ENCODE data around the gene ALX4. TPM values are rescaled to one million over a fixed set of nuclear protein-coding genes. Genes with fewer than 3 reads are reported as not detected.
A peak's percentile ranks its signal among the peaks of the same experiment; 100 is the strongest.

The ALX4 gene
- not detected for total RNA-seq

- Mint-ChIP-seq H3K27ac (no peak within 1 kb of the TSS), H3K36me3 (ENCODE audit: insufficient read depth in 2 of 2) (no peaks in the 10 kb centered on the region), H3K4me1 (ENCODE audit: low read depth) (peaks cover 23% of the 10 kb centered on the region), H3K27me3 (ENCODE audit: low read depth) (peaks cover 90% of the 10 kb centered on the region), H3K9me3 (no peaks in the 10 kb centered on the region), H3K4me3 (peak within 1 kb of the TSS; percentile 65 to 71)
- ATAC-seq (replicated peaks in 1 of 2), result peak; percentile 36 to 43
- peak; percentile 56 for DNase-seq
Observed at GRCh38 chr11:44309478-44310205, at the start of gene ALX4. Gene ALX4, minus strand, starts transcription at chr11:44310139. Its CDS starts 77 bp downstream, at chr11:44310062.

GRCh38 chr11:44359162-44359561 lies 49.2 kb upstream of the ALX4 start:
- H3K27me3 Mint-ChIP-seq (ENCODE audit: low read depth), result peaks cover 29% of the 10 kb centered on the region
- H3K9me3 Mint-ChIP-seq, result peaks cover 0 to 4% of the 10 kb centered on the region in 2 donors
- H3K4me1 Mint-ChIP-seq (ENCODE audit: low read depth), result no peaks in the 10 kb centered on the region
- DNase-seq (no peak), ATAC-seq (replicated peaks in 1 of 2) (no peak)
- no peak overlapping the region for H3K4me3 Mint-ChIP-seq
- H3K36me3 Mint-ChIP-seq (ENCODE audit: insufficient read depth in 2 of 2), result no peaks in the 10 kb centered on the region
- H3K27ac Mint-ChIP-seq, result no peak overlapping the region

- H3K4me1 Mint-ChIP-seq (ENCODE audit: low read depth), result no peaks in the 10 kb centered on the region
- no peaks in the 10 kb centered on the region for H3K36me3 Mint-ChIP-seq (ENCODE audit: insufficient read depth in 2 of 2)
- no peak overlapping the region for H3K27ac Mint-ChIP-seq
- H3K9me3 Mint-ChIP-seq, result peaks cover 0 to 3% of the 10 kb centered on the region in 2 donors
- peaks cover 25% of the 10 kb centered on the region for H3K27me3 Mint-ChIP-seq (ENCODE audit: low read depth)
- no peak for ATAC-seq (replicated peaks in 1 of 2)
- no peak for DNase-seq
- H3K4me3 Mint-ChIP-seq, result no peak overlapping the region
Observed at GRCh38 chr11:44358713-44359112, 48.8 kb upstream of the ALX4 start.

- no peaks in the 10 kb centered on the region for H3K36me3 Mint-ChIP-seq (ENCODE audit: insufficient read depth in 2 of 2)
- peaks cover 25% of the 10 kb centered on the region for H3K27me3 Mint-ChIP-seq (ENCODE audit: low read depth)
- no peak overlapping the region for H3K27ac Mint-ChIP-seq
- ATAC-seq (replicated peaks in 1 of 2), result no peak
- H3K4me1 Mint-ChIP-seq (ENCODE audit: low read depth), result no peaks in the 10 kb centered on the region
- no peaks in the 10 kb centered on the region for H3K9me3 Mint-ChIP-seq
- no peak for DNase-seq
- H3K4me3 Mint-ChIP-seq, result no peak overlapping the region
Observed at GRCh38 chr11:44357711-44358110, 47.8 kb upstream of the ALX4 start.

GRCh38 chr11:44356351-44356750 lies 46.4 kb upstream of the ALX4 start:
- DNase-seq, result no peak
- no peak for ATAC-seq (replicated peaks in 1 of 2)
- no peaks in the 10 kb centered on the region for H3K36me3 Mint-ChIP-seq (ENCODE audit: insufficient read depth in 2 of 2)

GRCh38 chr11:44351898-44352498 lies 42.1 kb upstream of the ALX4 start:
- H3K36me3 Mint-ChIP-seq (ENCODE audit: insufficient read depth in 2 of 2), result no peaks in the 10 kb centered on the region
- no peak overlapping the region for H3K27ac Mint-ChIP-seq
- no peak overlapping the region for H3K4me3 Mint-ChIP-seq
- H3K27me3 Mint-ChIP-seq (ENCODE audit: low read depth), result peaks cover 34% of the 10 kb centered on the region
- ATAC-seq (replicated peaks in 1 of 2) (no peak), DNase-seq (no peak)
- H3K4me1 Mint-ChIP-seq (ENCODE audit: low read depth), result no peaks in the 10 kb centered on the region
- no peaks in the 10 kb centered on the region for H3K9me3 Mint-ChIP-seq

More at GRCh38 chr11:44356351-44356750, 46.4 kb upstream of the ALX4 start:
- Mint-ChIP-seq H3K27me3 (ENCODE audit: low read depth) (peaks cover 33% of the 10 kb centered on the region), H3K4me3 (no peak overlapping the region), H3K9me3 (no peaks in the 10 kb centered on the region), H3K4me1 (ENCODE audit: low read depth) (no peaks in the 10 kb centered on the region), H3K27ac (no peak overlapping the region)

- Mint-ChIP-seq H3K4me1 (ENCODE audit: low read depth) (no peaks in the 10 kb centered on the region), H3K27ac (no peak overlapping the region), H3K27me3 (ENCODE audit: low read depth) (peaks cover 34% of the 10 kb centered on the region), H3K9me3 (no peaks in the 10 kb centered on the region), H3K4me3 (no peak overlapping the region), H3K36me3 (ENCODE audit: insufficient read depth in 2 of 2) (no peaks in the 10 kb centered on the region)
- DNase-seq (no peak), ATAC-seq (replicated peaks in 1 of 2) (no peak)
Observed at GRCh38 chr11:44351006-44351660, 41.2 kb upstream of the ALX4 start.

- Mint-ChIP-seq H3K4me1 (ENCODE audit: low read depth) (no peaks in the 10 kb centered on the region), H3K36me3 (ENCODE audit: insufficient read depth in 2 of 2) (no peaks in the 10 kb centered on the region), H3K27me3 (ENCODE audit: low read depth) (peaks cover 29% of the 10 kb centered on the region), H3K27ac (no peak overlapping the region), H3K4me3 (no peak overlapping the region), H3K9me3 (no peaks in the 10 kb centered on the region)
- DNase-seq, result no peak
- no peak for ATAC-seq (replicated peaks in 1 of 2)
Observed at GRCh38 chr11:44349328-44349727, 39.4 kb upstream of the ALX4 start.

GRCh38 chr11:44348721-44349120 lies 38.8 kb upstream of the ALX4 start:
- H3K9me3 Mint-ChIP-seq, result no peaks in the 10 kb centered on the region
- H3K4me3 Mint-ChIP-seq, result no peak overlapping the region
- peaks cover 29% of the 10 kb centered on the region for H3K27me3 Mint-ChIP-seq (ENCODE audit: low read depth)
- H3K36me3 Mint-ChIP-seq (ENCODE audit: insufficient read depth in 2 of 2), result no peaks in the 10 kb centered on the region
- ATAC-seq (replicated peaks in 1 of 2) (no peak), DNase-seq (no peak)
- no peak overlapping the region for H3K27ac Mint-ChIP-seq
- no peaks in the 10 kb centered on the region for H3K4me1 Mint-ChIP-seq (ENCODE audit: low read depth)

- no peak for DNase-seq
- Mint-ChIP-seq H3K27me3 (ENCODE audit: low read depth) (peaks cover 29% of the 10 kb centered on the region), H3K27ac (no peak overlapping the region), H3K9me3 (no peaks in the 10 kb centered on the region), H3K4me1 (ENCODE audit: low read depth) (no peaks in the 10 kb centered on the region), H3K36me3 (ENCODE audit: insufficient read depth in 2 of 2) (no peaks in the 10 kb centered on the region), H3K4me3 (no peak overlapping the region)
- ATAC-seq (replicated peaks in 1 of 2), result no peak
Observed at GRCh38 chr11:44348114-44348513, 38.2 kb upstream of the ALX4 start.

- Mint-ChIP-seq H3K4me1 (ENCODE audit: low read depth) (no peaks in the 10 kb centered on the region), H3K36me3 (ENCODE audit: insufficient read depth in 2 of 2) (no peaks in the 10 kb centered on the region), H3K27ac (no peak overlapping the region), H3K4me3 (no peak overlapping the region), H3K27me3 (ENCODE audit: low read depth) (peaks cover 24% of the 10 kb centered on the region), H3K9me3 (no peaks in the 10 kb centered on the region)
- DNase-seq (no peak), ATAC-seq (replicated peaks in 1 of 2) (no peak)
Observed at GRCh38 chr11:44347538-44347937, 37.6 kb upstream of the ALX4 start.

- no peak for ATAC-seq (replicated peaks in 1 of 2)
- no peak for DNase-seq
- Mint-ChIP-seq H3K36me3 (ENCODE audit: insufficient read depth in 2 of 2) (no peaks in the 10 kb centered on the region), H3K27me3 (ENCODE audit: low read depth) (peaks cover 18% of the 10 kb centered on the region), H3K4me1 (ENCODE audit: low read depth) (no peaks in the 10 kb centered on the region), H3K9me3 (no peaks in the 10 kb centered on the region), H3K27ac (no peak overlapping the region), H3K4me3 (no peak overlapping the region)
Observed at GRCh38 chr11:44346983-44347382, 37.0 kb upstream of the ALX4 start.

- H3K4me1 Mint-ChIP-seq (ENCODE audit: low read depth), result no peaks in the 10 kb centered on the region
- DNase-seq (no peak), ATAC-seq (replicated peaks in 1 of 2) (no peak)
- no peak overlapping the region for H3K27ac Mint-ChIP-seq
- H3K9me3 Mint-ChIP-seq, result no peaks in the 10 kb centered on the region
- H3K4me3 Mint-ChIP-seq, result no peak overlapping the region
- peaks cover 7% of the 10 kb centered on the region for H3K27me3 Mint-ChIP-seq (ENCODE audit: low read depth)
- no peaks in the 10 kb centered on the region for H3K36me3 Mint-ChIP-seq (ENCODE audit: insufficient read depth in 2 of 2)
Observed at GRCh38 chr11:44345781-44346180, 35.8 kb upstream of the ALX4 start.
